COR-L47 (cell line): Measurements from ENCODE around the gene EGFL7.

Experiments
- DNase-seq: peaks from one replicate; lab custom pipeline; 2025; lab: John Stamatoyannopoulos, UW

The EGFL7 gene

GRCh38 chr9:136660971-136661550 is 1.7 kb upstream of the EGFL7 start:
- DNase-seq = no peak

DNA sequence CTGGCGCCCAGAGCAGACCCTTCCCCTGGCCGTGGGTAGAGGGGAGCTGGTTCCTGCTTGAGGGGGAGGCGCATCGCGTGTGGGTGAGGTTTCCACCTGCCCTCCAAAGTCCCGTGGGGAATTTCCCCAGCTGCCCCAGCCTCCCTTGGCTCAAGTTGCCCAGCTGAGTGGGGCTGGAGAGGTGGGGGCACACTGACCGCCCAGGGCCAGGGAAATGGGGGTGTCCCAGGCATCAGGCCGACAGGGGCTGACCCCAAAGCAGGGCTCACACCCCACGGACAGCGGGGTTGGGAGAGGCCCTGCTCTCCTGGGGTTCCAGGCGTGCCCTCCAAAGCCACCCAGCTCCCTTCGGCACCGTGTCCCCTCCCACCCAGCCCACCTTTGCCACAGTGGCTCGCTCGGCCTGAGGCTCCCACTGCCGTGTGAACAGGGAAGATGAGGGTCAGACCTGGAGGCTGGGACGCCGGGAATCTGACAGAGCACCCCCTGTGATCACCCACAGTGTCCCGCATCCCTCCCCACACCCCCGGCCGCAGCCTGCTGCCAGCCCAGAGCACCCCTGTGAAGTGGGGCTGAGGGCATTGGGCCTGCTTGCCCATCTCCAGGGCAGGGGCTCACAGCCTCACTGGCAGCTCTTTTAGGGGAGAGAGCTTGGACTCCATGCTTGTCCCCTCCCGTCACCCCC is 933 bp upstream of the EGFL7 start:
- DNase-seq = no peak

DNA sequence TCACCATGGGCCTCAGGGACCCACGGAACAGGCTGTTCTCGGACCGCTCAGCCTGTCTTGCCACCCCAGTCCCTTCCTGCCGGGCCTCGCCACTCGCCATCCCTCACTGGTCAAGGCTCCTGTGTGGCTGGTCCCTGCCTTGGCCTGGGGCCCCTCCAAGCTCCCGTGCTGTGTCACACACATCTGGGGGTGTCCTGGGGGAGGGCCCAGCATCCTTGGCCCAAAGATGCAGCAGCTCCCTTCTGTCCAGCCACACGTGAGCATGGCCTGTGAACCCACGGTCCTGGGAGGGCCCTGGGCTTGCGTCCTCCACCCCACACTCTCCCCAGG is 425 bp upstream of the EGFL7 start:
- DNase-seq = no peak

DNA sequence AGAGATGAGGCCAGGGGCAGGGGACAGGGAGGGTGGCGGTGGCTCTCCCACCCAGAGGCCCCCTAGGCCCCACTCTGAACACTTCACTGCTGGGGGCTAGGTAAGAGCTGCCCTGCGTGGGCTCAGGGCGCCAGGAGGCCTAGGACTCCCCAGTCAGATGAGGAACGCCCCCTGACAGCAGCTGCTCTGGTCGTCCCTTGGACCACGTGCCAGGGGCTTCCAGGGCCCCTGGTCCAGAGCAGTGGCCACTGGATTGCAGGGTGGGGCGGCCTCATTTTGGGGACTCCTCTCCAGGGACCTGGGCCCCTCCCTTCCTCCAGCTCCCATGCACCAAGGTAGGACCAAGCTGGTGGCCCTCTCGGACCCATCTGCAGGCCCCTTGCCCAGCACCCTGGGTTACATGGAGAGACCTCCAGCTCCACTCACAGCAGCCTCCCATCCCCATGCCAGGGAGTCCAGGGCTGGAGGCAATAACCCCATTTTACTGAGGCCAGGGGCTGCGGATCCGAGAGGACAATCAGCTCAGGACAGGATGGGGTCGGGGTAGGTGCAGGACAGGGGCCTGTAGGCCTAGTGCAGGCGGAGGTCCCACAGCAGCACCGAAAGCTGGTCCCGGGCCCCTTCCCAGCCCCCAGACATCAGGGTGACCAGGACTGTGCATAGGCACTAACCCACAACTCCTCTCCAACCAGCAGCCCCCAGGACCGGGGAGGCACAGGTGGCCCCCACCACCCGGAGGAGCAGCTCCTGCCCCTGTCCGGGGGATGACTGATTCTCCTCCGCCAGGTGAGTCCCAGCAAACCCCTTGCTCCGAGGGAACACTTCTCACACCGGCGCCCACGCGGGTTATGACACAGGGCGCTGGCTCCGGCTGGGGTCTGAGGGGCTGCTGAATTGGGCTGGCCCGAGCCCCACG is 1.5 kb downstream of the EGFL7 start:
- DNase-seq = no peak

GRCh38 chr9:136665111-136665703 is 2.5 kb downstream of the EGFL7 start:
- DNase-seq = no peak

DNA sequence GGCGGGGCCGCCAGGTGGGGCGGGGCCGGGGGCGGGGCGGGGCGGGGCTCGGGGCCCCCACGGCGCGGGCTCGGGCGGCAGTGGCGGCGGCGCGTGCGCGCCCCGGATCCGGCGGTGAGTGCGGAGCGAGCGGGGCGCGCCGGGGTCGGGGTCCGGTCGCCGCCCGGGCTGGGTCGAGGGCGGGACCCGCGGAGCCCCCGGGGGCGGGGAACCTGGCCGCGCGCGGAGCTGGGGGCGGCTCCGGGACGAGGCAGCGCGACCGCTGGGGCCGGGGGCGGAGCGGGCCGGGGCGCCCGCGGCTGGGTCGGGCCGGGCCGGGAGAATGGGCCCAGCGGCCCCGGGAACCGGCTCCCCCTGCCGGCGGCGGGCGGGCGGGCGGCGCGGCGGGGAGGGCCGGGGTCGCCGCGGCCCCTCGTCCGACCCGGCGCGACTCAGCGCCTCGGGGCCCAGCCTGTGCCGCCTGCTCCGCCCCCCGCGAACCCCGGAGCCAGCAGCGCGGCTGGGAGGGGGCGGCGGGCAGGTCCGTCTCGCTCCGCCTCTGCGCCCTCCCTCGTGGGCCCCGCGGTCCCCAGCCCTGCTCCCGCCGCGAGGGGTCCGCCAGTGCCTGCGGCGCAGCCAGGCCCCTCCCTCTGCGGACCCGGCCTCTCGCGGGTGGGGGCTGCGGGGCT is 3.1 kb downstream of the EGFL7 start:
- no peak for DNase-seq

DNA sequence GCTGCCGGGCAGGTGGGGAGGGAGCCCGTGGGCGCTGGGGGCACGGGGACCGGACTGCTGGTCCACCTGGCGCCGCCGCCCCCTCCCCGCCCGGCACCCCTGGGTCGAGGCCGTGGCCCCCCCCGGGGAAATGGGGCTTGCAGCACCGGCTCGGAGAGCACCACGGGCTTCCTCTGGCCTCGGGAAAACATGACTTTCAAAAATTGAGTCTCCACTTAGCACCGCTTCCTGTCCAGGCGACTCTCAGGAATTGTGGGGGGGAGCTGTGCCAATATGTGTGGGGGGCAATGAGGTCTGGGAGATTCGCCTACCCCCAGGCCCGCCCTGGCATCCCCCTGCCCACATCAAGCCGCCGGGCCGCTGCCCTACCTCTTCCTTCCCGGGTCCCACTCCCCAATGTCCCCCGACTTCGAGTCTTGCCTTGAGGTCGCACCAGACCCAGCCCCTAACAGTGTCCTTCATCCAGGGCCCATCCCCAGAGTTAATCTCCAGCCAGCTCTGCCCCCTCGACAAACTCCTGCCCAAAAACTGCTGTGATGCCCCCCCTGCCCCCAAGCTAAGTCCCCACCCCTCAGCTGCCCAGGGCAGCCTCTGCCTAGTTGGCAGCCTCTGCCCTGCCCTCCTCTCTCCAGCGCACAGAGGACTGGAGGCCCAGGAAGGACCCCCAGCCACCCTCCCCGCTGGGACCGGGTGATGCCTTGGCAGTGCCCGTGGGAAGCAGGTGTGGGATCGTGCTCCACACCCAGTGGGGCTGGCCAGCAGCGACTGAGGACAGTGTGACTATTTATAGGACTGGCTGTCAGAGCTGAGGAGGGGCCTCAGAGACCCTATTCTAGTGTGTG is 3.9 kb downstream of the EGFL7 start:
- no peak for DNase-seq

- DNase-seq = no peak
Measured at GRCh38 chr9:136667214-136667939, 4.7 kb downstream of the EGFL7 start.

GRCh38 chr9:136667940-136668760 is 5.4 kb downstream of the EGFL7 start:
- no peak for DNase-seq

GRCh38 chr9:136668983-136669790 is 6.5 kb downstream of the EGFL7 start:
- DNase-seq = no peak

GRCh38 chr9:136669791-136670464 is 7.2 kb downstream of the EGFL7 start:
- no peak for DNase-seq

GRCh38 chr9:136670576-136671253 is 8.0 kb downstream of the EGFL7 start:
- no peak for DNase-seq

GRCh38 chr9:136671254-136671614 is 8.5 kb downstream of the EGFL7 start:
- no peak for DNase-seq

- DNase-seq = no peak
Measured at GRCh38 chr9:136671646-136672430, 9.1 kb downstream of the EGFL7 start.

GRCh38 chr9:136672431-136673087 is 9.8 kb downstream of the EGFL7 start:
- no peak for DNase-seq
